ENCODE results near the gene DNAH12. TPM values are rescaled to one million over a fixed set of nuclear protein-coding genes. Genes with fewer than 3 reads are reported as not detected.

The DNAH12 gene
- polyA plus RNA-seq, 3 donors from 2014 or later, result not detected

DNA sequence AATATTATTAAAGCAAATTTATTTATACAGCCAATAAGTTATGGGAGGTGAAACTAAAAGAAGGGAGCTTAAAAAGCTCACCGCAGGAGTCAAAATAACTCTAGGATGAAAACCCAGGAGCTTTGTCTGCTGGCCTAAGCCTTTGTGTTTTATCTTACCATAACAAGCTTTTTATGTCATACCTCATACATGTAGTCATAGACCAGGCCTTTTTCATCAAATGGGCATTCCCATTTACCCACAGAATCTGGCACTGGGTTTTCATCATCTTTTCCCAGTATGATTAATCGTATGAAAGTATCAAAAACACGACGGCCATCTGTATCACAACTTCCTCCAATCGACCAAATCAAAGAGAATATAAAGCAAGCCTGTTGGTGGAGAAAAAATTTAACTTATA is 122.8 kb downstream of the DNAH12 start:
- peaks cover 3 to 8% (median 5%) of the 10 kb centered on the region in 3 donors for H3K27me3 Mint-ChIP-seq (ENCODE audit: low read depth in 3 of 3)
- no peak overlapping the region for H3K4me3 Mint-ChIP-seq
- no peak for DNase-seq
- no peaks in the 10 kb centered on the region for H3K9me3 Mint-ChIP-seq
- H3K36me3 Mint-ChIP-seq, result no peaks in the 10 kb centered on the region
- no peak overlapping the region for H3K27ac Mint-ChIP-seq
- H3K4me1 Mint-ChIP-seq, result no peaks in the 10 kb centered on the region

DNA sequence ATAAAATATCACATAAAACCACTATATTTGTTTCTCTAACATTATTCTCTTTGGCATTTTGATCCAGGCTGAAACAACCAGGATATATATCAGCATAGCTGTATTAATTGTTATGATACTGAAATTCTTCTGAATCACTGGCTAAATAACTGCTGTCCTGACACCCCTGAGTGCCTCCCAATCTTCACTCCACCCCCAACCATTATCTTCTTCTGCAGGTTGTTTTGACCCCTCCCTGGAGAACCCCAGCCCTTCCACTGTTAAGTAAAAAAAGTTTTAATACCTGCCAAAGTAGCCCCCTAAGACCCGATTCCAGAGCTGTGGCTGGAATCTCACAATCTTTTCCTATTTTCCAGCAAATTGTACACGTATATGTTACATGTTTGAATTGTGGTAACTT is 124.1 kb downstream of the DNAH12 start:
- H3K27ac Mint-ChIP-seq, result no peak overlapping the region
- H3K4me3 Mint-ChIP-seq, result no peak overlapping the region
- no peaks in the 10 kb centered on the region for H3K9me3 Mint-ChIP-seq
- no peaks in the 10 kb centered on the region for H3K4me1 Mint-ChIP-seq
- peaks cover 3 to 7% (median 5%) of the 10 kb centered on the region in 3 donors for H3K27me3 Mint-ChIP-seq (ENCODE audit: low read depth in 3 of 3)
- no peaks in the 10 kb centered on the region for H3K36me3 Mint-ChIP-seq
- DNase-seq, result no peak

DNA sequence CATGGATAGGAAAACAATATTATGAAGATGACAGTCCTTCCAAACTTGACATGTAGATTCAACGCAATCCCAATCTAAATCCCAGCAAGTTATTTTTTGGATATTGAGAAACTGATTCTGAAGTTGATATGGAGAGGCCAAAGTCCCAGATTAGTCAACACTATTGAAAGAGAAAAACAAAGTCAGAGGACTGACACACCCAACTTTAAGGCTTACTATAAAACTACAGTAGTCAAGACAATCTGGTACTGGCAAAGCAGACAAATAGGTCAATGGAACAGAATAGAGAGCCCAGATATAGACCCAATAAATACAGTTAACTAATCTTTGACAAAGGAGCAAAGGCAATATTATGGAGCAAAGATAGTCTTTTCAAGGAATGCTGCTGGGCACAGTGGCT is 132.4 kb downstream of the DNAH12 start:
- no peak overlapping the region for H3K27ac Mint-ChIP-seq
- H3K9me3 Mint-ChIP-seq, result no peaks in the 10 kb centered on the region
- no peak for DNase-seq
- no peak overlapping the region for H3K4me3 Mint-ChIP-seq
- peaks cover 0 to 4% (median 2%) of the 10 kb centered on the region in 3 donors for H3K27me3 Mint-ChIP-seq (ENCODE audit: low read depth in 3 of 3)
- H3K36me3 Mint-ChIP-seq, result no peaks in the 10 kb centered on the region
- no peaks in the 10 kb centered on the region for H3K4me1 Mint-ChIP-seq

DNA sequence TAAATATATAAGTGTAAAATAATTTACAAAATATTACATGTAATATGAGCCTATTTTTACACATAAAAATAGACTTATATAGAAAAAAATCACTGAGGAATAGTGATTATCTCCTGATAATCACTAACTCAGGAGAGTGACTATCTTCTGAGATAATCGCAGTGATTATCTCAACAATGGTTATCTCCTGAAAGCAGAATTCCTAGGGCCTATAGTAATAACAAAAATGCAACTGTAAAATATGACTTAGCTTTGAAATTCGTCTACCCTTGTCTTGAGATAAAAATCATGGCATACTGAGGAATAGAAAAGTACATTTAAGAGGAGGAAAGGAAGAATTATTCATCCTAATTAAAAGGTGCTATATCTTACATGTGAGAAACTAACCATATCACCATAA is 134.7 kb downstream of the DNAH12 start:
- Mint-ChIP-seq H3K4me1 (no peaks in the 10 kb centered on the region), H3K4me3 (no peak overlapping the region), H3K9me3 (no peaks in the 10 kb centered on the region), H3K27ac (no peak overlapping the region), H3K36me3 (no peaks in the 10 kb centered on the region), H3K27me3 (ENCODE audit: low read depth in 3 of 3) (peaks cover 0 to 6% (median 0%) of the 10 kb centered on the region in 3 donors)
- no peak for DNase-seq

DNA sequence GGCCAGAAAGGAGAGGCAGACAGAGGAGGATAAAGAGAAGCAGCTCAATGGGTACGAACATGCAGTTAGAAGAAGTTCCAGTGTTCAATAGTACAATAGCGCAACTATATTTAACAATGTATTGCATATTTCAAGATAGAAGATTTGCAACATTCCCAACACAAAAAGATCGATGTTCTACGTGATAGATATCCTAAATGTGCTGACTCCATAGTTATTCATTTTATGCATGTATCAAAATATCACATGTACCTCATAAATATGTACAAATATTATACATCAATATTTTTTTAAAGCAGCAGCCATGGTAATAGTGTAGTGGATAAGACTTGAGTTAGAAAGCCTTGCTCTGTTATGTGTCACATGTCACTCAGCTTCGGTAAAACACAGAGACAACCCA is 141.5 kb downstream of the DNAH12 start:
- Mint-ChIP-seq H3K27ac (no peak overlapping the region), H3K9me3 (no peaks in the 10 kb centered on the region), H3K4me3 (no peak overlapping the region), H3K4me1 (peaks cover under 1% of the 10 kb centered on the region in 2 donors), H3K27me3 (ENCODE audit: low read depth in 3 of 3) (peaks cover 0 to 8% (median 5%) of the 10 kb centered on the region in 3 donors), H3K36me3 (no peaks in the 10 kb centered on the region)
- DNase-seq, result no peak

DNA sequence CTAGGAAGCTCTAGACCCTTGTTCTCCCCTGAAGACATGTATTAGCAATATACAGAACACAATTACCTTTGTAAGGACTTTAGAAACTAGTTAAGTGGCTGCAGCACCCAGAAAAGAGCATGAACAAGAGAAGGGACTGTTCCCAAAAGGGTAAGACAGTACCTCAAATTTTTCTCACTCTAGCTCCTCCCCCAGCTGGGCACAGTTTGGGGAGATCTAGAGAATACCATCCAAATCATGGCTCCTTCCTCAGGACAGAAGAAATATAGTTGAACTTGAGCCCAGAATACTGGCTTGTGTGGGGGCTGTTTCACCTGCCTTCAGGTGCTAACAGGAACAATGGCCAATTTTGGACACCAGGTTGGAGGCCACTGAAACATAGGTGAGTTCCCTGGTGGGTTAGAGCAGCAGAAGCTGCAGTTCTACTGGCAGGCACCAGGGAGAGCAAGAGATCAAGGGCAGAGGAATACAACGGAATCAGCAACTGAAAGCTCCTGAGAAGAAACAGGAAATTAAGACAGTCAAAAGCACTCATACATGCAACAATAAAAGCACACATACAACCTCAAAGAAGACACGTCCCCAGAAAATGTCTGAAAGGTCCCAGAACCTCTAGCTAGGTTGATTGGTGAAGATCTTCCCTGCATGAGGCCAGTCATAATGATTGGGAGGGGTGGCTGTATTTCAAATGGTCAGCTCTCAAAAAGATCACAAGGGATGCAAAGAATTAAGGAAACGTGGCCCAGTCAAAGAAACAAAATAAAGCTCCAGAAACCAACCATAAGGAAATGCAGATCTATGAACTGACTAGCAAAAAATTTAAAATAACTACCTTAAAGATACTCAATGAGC is 146.7 kb downstream of the DNAH12 start:
- H3K27ac Mint-ChIP-seq, result no peak overlapping the region
- H3K27me3 Mint-ChIP-seq (ENCODE audit: low read depth in 3 of 3), result peaks cover 0 to 5% (median 2%) of the 10 kb centered on the region in 3 donors
- no peaks in the 10 kb centered on the region for H3K9me3 Mint-ChIP-seq
- H3K36me3 Mint-ChIP-seq, result no peaks in the 10 kb centered on the region
- peak overlapping the region in 2 of 5 donors; percentile 22 to 27 for H3K4me3 Mint-ChIP-seq
- peak; percentile 32 to 58 (median 47) for DNase-seq
- H3K4me1 Mint-ChIP-seq, result peaks cover 5 to 6% of the 10 kb centered on the region in 2 donors

DNA sequence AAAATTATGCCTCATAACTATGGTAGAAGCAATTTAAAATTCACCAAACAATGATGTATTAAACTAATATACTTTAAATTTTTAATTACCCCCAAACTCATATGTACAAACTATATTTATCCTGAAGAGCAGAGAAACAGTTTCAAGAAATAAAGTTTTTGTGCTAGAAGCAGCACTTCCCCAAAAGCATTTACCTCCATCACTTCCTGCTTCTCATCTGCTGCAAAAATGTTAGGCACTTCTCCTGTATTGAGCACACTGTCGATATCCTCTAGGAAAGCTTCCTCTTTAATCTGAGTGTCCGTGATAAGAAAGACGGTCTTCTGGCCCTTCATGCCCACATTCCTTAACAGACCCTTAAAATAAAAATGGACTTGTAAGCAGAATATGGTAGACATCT is 150.2 kb downstream of the DNAH12 start:
- peaks cover 0 to 7% (median 3%) of the 10 kb centered on the region in 3 donors for H3K27me3 Mint-ChIP-seq (ENCODE audit: low read depth in 3 of 3)
- H3K36me3 Mint-ChIP-seq, result no peaks in the 10 kb centered on the region
- H3K4me3 Mint-ChIP-seq, result no peak overlapping the region
- DNase-seq, result no peak
- H3K9me3 Mint-ChIP-seq, result no peaks in the 10 kb centered on the region
- peaks cover 5 to 6% of the 10 kb centered on the region in 2 donors for H3K4me1 Mint-ChIP-seq
- H3K27ac Mint-ChIP-seq, result no peak overlapping the region

DNA sequence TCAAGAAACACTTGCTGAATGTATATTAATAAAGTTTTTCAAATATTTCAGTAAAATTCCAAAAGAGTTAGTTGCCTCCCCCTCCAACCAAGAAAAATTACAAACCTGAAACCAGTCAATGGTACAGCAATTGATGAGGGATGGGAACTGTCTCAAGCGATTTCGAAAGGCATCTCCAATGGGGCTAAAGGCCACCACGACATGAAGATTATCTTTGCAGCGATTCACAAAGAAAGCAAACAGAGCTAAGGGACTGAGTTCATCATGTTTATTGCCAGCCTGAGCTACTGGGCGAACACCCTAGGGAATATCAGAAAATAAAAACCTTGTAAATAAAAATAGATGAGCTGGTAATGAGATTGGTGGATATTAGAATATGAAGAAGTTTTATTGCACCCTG is 152.4 kb downstream of the DNAH12 start:
- Mint-ChIP-seq H3K4me1 (no peaks in the 10 kb centered on the region), H3K36me3 (no peaks in the 10 kb centered on the region), H3K4me3 (no peak overlapping the region), H3K27me3 (ENCODE audit: low read depth in 3 of 3) (peaks cover 0 to 5% (median 5%) of the 10 kb centered on the region in 3 donors), H3K27ac (no peak overlapping the region), H3K9me3 (no peaks in the 10 kb centered on the region)
- no peak for DNase-seq

DNA sequence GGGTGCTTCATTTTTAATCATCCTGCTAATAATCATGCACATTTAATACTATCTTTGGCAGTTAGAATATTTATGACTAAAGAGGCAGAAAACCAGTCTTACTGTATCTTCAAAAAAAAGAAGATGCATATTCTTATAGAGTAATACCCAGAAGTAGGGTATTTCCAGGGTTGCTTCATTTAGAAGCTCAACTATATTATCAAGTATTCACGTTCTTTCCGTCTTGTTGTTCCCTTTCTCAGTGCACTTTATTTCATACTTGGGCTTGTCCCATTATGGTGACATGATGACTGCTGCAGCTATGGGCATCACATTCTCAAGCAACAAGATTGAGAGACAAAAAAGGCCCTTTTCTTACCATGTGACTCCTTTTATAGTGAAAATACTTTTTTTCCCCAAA is 154.9 kb downstream of the DNAH12 start:
- peaks cover 0 to 5% (median 5%) of the 10 kb centered on the region in 3 donors for H3K27me3 Mint-ChIP-seq (ENCODE audit: low read depth in 3 of 3)
- no peaks in the 10 kb centered on the region for H3K4me1 Mint-ChIP-seq
- DNase-seq, result no peak
- no peaks in the 10 kb centered on the region for H3K36me3 Mint-ChIP-seq
- H3K9me3 Mint-ChIP-seq, result no peaks in the 10 kb centered on the region
- no peak overlapping the region for H3K27ac Mint-ChIP-seq
- H3K4me3 Mint-ChIP-seq, result no peak overlapping the region

DNA sequence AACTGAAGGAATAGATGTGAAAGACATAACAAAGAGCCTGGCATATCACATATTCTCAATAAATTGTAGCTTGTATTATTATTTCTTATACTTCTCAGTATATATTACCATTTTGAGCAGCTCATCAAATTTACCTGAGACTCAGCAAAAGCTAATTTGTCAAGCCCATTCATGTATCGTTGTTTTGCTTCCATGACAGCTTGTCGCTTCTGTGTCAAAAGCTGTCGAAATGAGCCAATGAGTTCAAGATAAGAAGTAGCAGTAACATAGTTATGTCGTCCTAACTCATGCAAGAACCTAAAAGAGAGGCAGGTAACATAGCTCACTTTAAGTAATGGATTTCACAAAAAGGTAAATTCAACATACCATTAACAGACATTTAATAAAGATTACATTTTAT is 157.8 kb downstream of the DNAH12 start:
- no peaks in the 10 kb centered on the region for H3K4me1 Mint-ChIP-seq
- no peak overlapping the region for H3K4me3 Mint-ChIP-seq
- H3K9me3 Mint-ChIP-seq, result no peaks in the 10 kb centered on the region
- no peaks in the 10 kb centered on the region for H3K36me3 Mint-ChIP-seq
- peaks cover 0 to 7% (median 5%) of the 10 kb centered on the region in 3 donors for H3K27me3 Mint-ChIP-seq (ENCODE audit: low read depth in 3 of 3)
- H3K27ac Mint-ChIP-seq, result no peak overlapping the region
- DNase-seq, result no peak

DNA sequence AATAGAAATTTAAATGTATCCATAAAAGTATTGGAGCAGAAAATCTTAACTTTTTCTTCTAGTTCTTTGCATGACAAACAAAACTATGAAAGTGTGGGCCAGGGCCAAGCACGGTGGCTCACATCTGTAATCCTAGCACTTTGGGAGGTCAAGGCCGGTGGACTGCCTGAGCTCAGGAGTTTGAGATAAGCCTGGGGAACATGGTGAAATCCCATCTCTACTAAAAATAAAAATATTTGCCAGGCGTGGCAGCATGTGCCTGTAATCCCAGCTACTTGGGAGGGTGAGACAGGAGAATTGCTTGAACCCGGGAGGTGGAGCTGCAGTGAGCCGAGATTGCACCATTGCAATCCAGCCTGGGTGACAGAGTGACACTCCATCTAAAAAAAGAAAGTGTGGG is 158.6 kb downstream of the DNAH12 start:
- H3K4me1 Mint-ChIP-seq, result no peaks in the 10 kb centered on the region
- H3K36me3 Mint-ChIP-seq, result no peaks in the 10 kb centered on the region
- H3K27me3 Mint-ChIP-seq (ENCODE audit: low read depth in 3 of 3), result peaks cover 0 to 5% (median 2%) of the 10 kb centered on the region in 3 donors
- H3K27ac Mint-ChIP-seq, result no peak overlapping the region
- no peak for DNase-seq
- no peaks in the 10 kb centered on the region for H3K9me3 Mint-ChIP-seq
- no peak overlapping the region for H3K4me3 Mint-ChIP-seq

DNA sequence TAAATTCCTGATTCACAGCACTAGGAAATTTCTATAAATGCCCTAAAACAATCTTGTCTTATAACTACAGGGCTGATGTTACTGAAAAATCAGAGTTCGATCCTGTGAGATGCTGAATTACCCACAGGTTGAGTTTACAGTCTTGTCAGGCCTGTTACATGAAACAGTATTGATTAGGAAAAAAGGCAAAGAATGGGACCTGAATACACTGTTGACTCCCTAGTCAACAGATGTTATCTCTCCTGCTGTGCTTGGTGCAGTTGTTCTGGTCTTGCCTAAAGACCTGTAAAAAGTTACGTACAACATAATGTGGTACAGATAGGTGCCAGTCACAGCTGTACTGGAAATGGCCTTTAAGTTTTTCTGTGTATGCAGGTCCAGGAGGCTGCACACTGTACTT is 160.3 kb downstream of the DNAH12 start:
- H3K27ac Mint-ChIP-seq, result no peak overlapping the region
- H3K4me1 Mint-ChIP-seq, result no peaks in the 10 kb centered on the region
- H3K36me3 Mint-ChIP-seq, result no peaks in the 10 kb centered on the region
- peaks cover 0 to 5% (median 3%) of the 10 kb centered on the region in 3 donors for H3K27me3 Mint-ChIP-seq (ENCODE audit: low read depth in 3 of 3)
- H3K9me3 Mint-ChIP-seq, result no peaks in the 10 kb centered on the region
- DNase-seq, result no peak
- H3K4me3 Mint-ChIP-seq, result no peak overlapping the region

DNA sequence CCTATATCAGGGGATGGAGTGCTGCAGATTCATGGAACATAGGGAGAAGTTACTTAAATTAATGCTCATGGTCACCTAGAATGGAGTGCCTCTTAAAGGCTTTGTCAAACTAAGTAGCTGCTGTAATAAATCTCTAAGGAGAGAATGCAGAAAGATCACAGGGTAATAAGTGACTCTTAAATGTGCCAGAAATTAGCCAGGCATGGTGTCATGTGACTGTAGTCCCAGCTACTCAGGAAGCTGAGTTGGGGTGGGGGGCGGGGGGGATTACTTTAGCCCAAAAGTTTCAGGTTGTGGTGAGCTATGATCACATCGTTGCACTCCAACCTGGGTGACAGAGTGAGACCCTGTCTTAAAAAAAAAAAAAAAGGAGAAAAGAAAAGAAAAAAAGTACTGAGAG is 160.7 kb downstream of the DNAH12 start:
- Mint-ChIP-seq H3K4me1 (no peaks in the 10 kb centered on the region), H3K9me3 (no peaks in the 10 kb centered on the region), H3K36me3 (no peaks in the 10 kb centered on the region), H3K27me3 (ENCODE audit: low read depth in 3 of 3) (peaks cover 0 to 5% (median 3%) of the 10 kb centered on the region in 3 donors), H3K27ac (no peak overlapping the region), H3K4me3 (no peak overlapping the region)
- DNase-seq, result no peak

DNA sequence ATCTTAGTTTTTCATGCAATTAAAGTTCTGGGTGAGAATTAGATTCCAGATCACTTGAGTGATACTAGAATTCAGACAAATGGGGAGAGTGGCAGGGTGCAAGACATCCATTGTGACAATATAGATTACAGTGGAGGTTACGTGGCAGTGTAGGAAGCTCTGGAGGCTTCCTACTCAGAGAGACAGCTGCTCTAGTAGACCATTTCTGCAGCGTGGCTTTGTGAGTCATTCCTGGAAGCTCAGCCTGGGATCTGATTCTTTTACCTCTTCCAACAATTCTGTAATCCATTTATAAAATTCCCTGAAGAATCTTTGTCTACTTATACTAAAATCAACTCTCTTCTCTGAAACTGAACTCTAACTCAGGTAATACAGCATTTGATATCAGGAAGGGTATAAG is 161.2 kb downstream of the DNAH12 start:
- Mint-ChIP-seq H3K9me3 (no peaks in the 10 kb centered on the region), H3K27ac (no peak overlapping the region), H3K4me1 (no peaks in the 10 kb centered on the region), H3K27me3 (ENCODE audit: low read depth in 3 of 3) (peaks cover 0 to 5% (median 0%) of the 10 kb centered on the region in 3 donors), H3K36me3 (no peaks in the 10 kb centered on the region), H3K4me3 (no peak overlapping the region)
- no peak for DNase-seq

DNA sequence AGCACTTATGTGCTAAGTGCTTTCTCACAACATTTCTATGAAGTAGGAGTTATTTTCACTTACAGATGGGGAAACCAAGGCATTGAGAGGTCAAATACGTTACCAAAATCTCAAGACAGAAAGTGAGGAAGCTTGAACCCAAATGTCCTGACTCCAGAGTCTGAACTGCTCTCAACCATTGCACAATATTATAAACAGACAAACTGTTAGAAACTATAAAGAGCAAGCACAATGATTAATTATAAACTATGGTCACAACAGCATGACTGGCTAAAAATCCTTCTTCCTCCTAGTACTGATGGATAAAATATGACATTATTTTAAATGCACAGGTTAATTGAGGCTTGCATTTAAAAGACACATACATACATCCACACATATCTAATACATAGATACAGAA is 173.8 kb downstream of the DNAH12 start:
- H3K27ac Mint-ChIP-seq, result no peak overlapping the region
- H3K9me3 Mint-ChIP-seq, result peaks cover 0 to 18% (median 4%) of the 10 kb centered on the region in 6 donors
- no peaks in the 10 kb centered on the region for H3K4me1 Mint-ChIP-seq
- peaks cover 3 to 12% (median 5%) of the 10 kb centered on the region in 3 donors for H3K27me3 Mint-ChIP-seq (ENCODE audit: low read depth in 3 of 3)
- peaks cover 0 to 4% (median 0%) of the 10 kb centered on the region in 3 donors for H3K36me3 Mint-ChIP-seq
- H3K4me3 Mint-ChIP-seq, result no peak overlapping the region
- no peak for DNase-seq
